ENCODE results near the gene CYP26B1. TPM values are rescaled to one million over a fixed set of nuclear protein-coding genes. Genes with fewer than 3 reads are reported as not detected.

The CYP26B1 gene, protein sequence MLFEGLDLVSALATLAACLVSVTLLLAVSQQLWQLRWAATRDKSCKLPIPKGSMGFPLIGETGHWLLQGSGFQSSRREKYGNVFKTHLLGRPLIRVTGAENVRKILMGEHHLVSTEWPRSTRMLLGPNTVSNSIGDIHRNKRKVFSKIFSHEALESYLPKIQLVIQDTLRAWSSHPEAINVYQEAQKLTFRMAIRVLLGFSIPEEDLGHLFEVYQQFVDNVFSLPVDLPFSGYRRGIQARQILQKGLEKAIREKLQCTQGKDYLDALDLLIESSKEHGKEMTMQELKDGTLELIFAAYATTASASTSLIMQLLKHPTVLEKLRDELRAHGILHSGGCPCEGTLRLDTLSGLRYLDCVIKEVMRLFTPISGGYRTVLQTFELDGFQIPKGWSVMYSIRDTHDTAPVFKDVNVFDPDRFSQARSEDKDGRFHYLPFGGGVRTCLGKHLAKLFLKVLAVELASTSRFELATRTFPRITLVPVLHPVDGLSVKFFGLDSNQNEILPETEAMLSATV
- total RNA-seq, result 7.0 TPM
- long read RNA-seq, full-length matches to known transcripts, result 1 of 10 reads
- long read RNA-seq, partial matches to known transcripts, result 8 of 10 reads
- long read RNA-seq, other reads (novel, unspliced or antisense), result 1 of 10 reads

- intact Hi-C loops (cut with DNase I), result loop anchor here (10.0 kb wide), 1 partner anchor 443 kb away; no protein-coding TSS in a partner anchor
- peak; percentile 70 for DNase-seq (ENCODE audit: low spot score)
These were observed at the start of gene CYP26B1 for GRCh38 chr2:72147303-72147971. TSS of gene CYP26B1 (minus strand) at chr2:72147862. CDS start at chr2:72147834, 28 bp downstream.

DNA sequence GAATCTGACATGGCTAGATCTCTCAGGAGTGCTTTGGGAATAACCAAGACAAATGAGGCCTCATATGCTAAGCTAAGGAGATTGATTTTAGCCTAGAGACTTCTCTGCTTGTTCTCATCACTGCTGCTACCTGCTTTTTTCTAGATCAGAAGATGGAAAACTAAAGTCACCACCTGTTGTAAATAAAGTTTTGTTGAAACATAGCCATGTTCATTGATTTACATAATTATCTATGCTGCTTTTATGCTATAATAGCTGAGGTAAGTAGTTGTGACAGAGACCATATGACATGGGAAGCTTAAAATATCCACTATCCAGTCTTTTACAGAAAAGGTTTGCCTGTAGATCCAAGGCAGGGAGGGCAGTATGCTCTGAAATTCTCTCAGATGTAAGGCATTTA, 46.1 kb upstream of the CYP26B1 start:
- no peak for DNase-seq (ENCODE audit: low spot score)
- intact Hi-C loops (cut with DNase I), result no loop called here

DNA sequence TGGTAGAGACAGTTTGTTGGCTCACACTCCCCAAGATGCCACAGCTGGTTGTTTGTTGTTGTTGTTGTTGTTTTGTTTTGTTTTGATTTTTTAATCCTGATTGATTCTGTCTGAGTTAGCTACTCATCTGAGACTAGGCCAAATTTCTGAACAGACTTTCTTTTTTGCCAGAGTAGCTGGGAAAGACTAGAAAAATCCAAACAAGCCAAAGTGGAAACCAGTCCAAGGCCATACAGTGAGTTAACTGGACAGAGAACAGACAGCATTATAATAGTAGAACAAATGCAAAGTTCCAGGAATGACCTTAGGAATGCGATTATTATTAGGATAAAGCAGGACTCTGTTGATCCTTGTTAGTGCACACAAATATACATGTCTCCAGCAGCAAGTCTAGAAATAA, 43.8 kb upstream of the CYP26B1 start:
- DNase-seq (ENCODE audit: low spot score), result no peak
- intact Hi-C loops (cut with DNase I), result no loop called here

GRCh38 chr2:72185206-72185605, 37.5 kb upstream of the CYP26B1 start:
- intact Hi-C loops (cut with DNase I), result no loop called here
- DNase-seq (ENCODE audit: low spot score), result no peak

DNA sequence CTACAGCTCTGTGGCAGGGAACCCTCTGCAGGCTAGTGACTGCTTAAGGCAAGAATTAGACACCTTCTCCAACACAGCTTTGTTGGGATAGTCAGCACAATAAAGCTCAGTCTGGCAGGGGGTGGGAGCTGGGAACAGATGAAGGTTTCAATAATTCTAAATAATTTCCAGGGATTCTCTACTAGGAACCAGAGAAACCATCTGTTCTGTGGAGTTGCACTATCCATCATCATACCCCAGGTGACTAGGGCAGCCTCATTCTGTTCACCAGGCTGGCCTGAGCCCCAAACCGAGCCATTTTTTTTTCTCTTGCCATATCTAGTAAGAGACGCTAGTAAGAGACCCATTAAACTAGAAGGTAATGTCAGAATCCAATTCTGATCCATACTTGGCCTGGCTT, 35.8 kb upstream of the CYP26B1 start:
- no peak for DNase-seq (ENCODE audit: low spot score)
- intact Hi-C loops (cut with DNase I), result no loop called here

DNA sequence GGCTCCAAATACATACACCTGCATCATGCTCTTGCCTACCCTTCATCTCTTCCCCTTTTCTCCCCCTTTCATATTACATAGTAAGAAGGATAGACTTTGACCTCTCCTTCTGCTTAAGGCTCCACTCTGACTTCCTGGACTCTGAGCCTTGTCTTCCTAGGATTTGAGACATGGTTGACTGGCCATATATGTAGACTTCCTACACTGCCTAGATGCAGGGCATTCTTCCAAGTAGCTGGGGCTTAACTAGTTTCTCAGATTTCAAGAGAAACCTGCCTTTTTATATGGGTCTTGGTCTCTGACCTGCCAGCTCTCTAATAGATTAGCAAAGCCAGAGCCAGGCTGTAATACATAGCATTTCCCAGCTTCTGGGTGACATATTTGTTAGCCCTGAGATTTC, 35.4 kb upstream of the CYP26B1 start:
- intact Hi-C loops (cut with DNase I), result no loop called here
- DNase-seq (ENCODE audit: low spot score), result no peak

GRCh38 chr2:72182547-72182946, 34.9 kb upstream of the CYP26B1 start:
- no peak for DNase-seq (ENCODE audit: low spot score)
- intact Hi-C loops (cut with DNase I), result no loop called here

DNA sequence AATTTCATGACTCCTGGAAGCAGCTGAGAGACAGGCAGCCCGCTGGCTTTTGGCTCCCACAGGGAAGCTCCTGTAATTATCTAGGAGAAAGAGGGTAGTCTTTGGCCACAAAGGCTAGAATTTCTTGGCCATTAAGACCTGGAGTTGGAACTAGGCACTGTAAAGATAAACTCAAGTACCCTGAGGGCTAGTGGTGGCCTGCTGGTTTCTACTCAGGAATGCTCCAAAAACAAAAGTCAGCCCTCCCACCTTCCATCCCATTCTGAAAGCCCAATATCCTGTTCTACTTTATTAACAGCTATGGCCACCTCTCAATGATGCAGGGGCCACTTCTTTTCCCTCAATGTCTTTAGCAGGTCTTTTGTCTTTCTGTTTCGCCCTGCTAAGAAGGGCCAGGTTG, 34.0 kb upstream of the CYP26B1 start:
- DNase-seq (ENCODE audit: low spot score), result no peak
- intact Hi-C loops (cut with DNase I), result no loop called here

DNA sequence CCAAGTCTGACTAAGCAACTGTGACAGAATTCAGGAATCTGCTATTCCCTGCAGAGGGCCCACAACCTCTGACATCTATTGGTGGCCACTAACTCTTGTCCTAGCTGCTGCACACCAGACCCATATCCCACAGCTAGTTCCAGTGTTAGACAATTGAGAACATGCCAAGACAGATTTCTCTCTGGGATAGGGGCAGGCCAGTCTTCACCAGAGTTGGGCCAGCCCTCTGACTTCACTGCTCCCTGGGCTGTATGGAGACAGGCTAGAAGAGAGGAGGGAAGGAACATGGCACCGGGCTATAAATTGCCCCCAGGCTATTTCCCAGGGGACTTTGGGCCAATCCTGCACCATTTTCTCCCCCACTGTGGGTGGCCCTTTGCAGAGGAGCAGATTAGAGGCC, 32.7 kb upstream of the CYP26B1 start:
- intact Hi-C loops (cut with DNase I), result no loop called here
- DNase-seq (ENCODE audit: low spot score), result no peak

GRCh38 chr2:72178551-72178950, 30.9 kb upstream of the CYP26B1 start:
- DNase-seq (ENCODE audit: low spot score), result no peak
- intact Hi-C loops (cut with DNase I), result no loop called here

DNA sequence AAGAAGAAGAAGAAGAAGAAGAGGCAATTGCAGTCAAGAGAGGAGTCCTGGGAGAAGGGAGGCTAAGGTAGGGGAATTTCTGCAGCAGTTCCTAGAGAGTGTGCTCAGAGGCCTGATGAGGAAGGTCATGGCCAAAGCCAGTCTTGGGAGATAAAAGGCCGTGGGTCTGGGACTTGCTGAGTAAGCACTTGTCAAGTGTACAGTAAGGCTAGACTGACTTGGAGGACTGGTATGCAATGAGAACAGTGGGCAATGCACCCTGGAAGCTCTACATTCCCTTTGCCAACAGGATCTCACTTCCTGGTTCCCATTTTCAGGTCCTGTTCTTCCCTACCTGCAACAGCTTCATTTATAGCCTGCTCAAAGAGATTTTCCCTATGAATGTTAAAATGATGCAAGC, 28.6 kb upstream of the CYP26B1 start:
- intact Hi-C loops (cut with DNase I), result no loop called here
- DNase-seq (ENCODE audit: low spot score), result no peak

DNA sequence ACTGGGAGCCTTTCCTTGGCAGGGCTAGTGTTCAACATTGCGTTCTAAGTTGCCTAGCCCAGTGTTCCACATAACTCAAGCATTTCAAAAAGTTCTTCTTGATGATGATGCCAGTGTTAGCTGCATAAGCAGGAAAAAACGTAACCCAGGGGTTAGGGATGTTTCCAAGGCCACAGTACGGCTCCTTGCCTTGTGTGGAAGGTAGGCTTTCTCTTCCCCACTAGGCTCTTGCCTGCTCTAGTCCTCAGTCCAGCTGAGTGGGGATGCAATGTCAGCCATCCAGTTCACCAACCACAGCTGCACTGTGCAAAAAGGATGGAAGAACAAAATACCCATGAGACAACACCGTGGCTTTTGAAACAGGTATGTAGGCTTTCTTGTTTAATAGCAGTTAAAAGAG, 28.0 kb upstream of the CYP26B1 start:
- no peak for DNase-seq (ENCODE audit: low spot score)
- intact Hi-C loops (cut with DNase I), result no loop called here

DNA sequence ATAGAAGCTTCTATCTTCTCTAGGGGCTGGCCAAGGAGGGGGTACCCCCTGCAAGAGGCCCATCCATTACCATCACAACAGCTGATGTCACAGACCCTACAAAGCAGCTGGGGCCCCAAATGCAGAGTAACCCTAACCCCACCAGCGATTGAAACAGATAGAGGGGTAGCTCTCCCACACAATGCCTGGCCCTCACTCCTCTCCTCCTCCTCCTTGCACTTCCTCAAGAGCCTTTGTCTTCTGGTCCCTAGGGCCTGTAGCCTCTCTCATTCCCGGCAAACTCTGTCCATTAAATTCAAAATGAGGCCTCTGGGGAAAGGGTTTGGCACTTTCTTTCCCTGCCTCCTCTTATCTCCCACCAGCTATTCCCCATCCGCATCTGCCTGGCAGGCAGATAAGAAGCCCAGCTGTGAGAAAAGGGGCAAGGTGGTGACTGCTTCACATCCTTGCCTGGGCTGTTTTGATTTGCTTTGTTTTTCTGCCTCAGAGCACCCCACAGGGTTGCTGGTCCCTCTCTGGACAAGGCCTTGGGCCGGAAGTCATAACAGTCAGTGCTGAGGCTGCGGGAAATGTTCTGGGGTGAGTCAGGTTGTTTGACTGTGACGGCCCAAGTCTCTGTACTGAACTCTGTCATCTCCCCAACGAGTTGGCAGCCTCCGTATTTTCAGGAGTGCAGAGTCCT, 26.1 kb upstream of the CYP26B1 start:
- intact Hi-C loops (cut with DNase I), result no loop called here

GRCh38 chr2:72172478-72172877, 24.8 kb upstream of the CYP26B1 start:
- intact Hi-C loops (cut with DNase I), result no loop called here
- no peak for DNase-seq (ENCODE audit: low spot score)

More for the DNA sequence above, 26.1 kb upstream of the CYP26B1 start:
- no peak for DNase-seq (ENCODE audit: low spot score)

- DNase-seq (ENCODE audit: low spot score), result no peak
- intact Hi-C loops (cut with DNase I), result no loop called here
These were observed 18.6 kb upstream of the CYP26B1 start for GRCh38 chr2:72166279-72166678.

DNA sequence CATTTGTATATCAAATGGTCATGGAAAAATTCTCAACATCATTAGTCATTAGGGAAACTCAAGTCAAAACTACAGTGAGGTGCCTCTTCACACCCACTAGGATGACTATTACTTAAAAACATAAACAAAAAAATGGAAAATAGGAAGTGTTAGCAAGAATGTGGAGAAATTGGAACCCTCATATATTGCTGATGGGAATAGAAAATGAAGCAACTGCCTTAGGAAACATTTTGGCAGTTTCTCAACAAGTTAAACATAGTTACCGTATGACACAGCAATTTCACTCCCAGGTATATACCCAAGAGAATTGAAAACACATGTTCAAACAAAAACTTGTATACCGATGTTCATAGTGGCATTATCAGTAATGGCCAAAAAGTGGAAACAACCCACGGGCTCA, 18.1 kb upstream of the CYP26B1 start:
- no peak for DNase-seq (ENCODE audit: low spot score)
- intact Hi-C loops (cut with DNase I), result no loop called here

DNA sequence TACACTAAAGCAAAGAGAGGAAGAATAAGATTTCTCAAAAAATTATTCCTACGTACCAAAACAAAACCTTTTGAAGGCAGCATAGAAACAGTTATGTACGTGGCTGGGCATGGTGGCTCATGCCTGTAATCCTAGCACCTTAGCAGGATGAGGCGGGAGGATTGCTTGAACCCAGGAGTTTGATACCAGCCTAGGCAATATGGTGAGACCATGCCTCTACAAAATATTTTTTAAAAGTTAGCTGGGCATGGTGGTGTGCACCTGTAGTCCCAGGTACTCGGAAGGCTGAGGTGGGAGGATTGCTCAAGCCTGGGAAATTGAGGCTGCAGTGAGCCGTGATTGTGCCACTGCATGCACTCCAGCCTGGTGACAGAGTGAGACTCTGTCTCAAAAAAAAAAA, 14.9 kb upstream of the CYP26B1 start:
- intact Hi-C loops (cut with DNase I), result no loop called here
- no peak for DNase-seq (ENCODE audit: low spot score)

GRCh38 chr2:72159211-72159993, 11.7 kb upstream of the CYP26B1 start:
- intact Hi-C loops (cut with DNase I), result loop anchor here (10.0 kb wide), 1 partner anchor 415 kb away; no protein-coding TSS in a partner anchor
- peak; percentile 51 for DNase-seq (ENCODE audit: low spot score)
